Activated naive CD8-positive, alpha-beta T cell treated with anti-CD3 and anti-CD28 coated beads, Interleukin-2, amount 50 U/mL, for 24 hours (primary cell): ENCODE data around the gene CCDC192.

Experiments
- ATAC-seq: fragments of 150-1000 bp; cut with Tn5 transposase; one replicate; pipeline ENCODE4 v1.10.0; 2021
- DNase-seq: peaks from one replicate; pipeline ENCODE4 v3.0.0; 2021
- H3K27ac Mint-ChIP-seq: one replicate; pipeline ENCODE4 v1.8.0; 2021; ENCODE audit warnings: mild to moderate bottlenecking, mixed read lengths
- H3K27me3 Mint-ChIP-seq: one replicate; pipeline ENCODE4 v1.8.0; 2021; ENCODE audit warnings: mixed read lengths
- H3K36me3 Mint-ChIP-seq: one replicate; pipeline ENCODE4 v1.8.0; 2021; ENCODE audit warnings: low read depth, mixed read lengths
- H3K4me1 Mint-ChIP-seq: one replicate; pipeline ENCODE4 v1.8.0; 2021; ENCODE audit warnings: mixed read lengths
- H3K4me3 Mint-ChIP-seq: one replicate; pipeline ENCODE4 v1.8.0; 2021; ENCODE audit warnings: mild to moderate bottlenecking, moderate library complexity, mixed read lengths
- H3K9me3 Mint-ChIP-seq: one replicate; pipeline ENCODE4 v1.8.0; 2021; ENCODE audit warnings: mixed read lengths

Gene CCDC192

DNA sequence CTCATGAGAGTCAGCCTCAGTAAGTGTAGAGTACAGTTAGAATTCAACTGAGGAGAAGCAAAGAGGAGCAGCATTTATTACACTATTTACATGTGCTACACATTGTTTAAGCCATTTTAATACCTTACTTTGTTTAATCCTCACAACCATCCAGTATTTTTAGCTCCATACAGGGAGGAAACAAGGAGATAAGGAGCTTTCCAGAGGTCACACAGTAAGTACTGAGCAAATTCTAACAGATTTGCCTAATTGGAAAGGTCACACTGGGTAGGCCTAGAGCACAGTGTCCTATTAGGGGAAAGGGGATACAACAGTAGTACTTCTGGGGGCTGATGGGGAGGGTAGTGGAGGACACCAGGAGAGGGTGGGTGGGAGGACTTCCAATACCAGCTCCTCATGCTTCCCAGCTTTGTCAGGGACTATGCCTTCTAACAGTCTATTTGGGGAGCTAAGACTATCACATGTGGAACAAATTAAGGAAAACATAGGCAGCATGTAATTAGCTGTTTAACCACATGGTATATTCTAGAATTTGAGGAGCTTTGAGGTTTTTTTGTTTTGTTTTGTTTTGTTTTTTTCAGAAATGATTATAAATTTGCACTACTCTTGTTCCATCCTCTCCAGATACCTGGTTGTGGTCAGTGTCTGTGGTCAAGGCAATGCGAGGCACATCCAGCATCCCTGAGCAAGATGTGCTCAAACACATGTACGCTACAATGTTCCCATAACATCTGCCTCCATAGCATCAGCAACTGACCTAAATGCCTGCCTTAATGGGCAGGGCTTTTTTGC, 284.4 kb downstream of the CCDC192 start:
- no peak overlapping the region for H3K27ac Mint-ChIP-seq

DNA sequence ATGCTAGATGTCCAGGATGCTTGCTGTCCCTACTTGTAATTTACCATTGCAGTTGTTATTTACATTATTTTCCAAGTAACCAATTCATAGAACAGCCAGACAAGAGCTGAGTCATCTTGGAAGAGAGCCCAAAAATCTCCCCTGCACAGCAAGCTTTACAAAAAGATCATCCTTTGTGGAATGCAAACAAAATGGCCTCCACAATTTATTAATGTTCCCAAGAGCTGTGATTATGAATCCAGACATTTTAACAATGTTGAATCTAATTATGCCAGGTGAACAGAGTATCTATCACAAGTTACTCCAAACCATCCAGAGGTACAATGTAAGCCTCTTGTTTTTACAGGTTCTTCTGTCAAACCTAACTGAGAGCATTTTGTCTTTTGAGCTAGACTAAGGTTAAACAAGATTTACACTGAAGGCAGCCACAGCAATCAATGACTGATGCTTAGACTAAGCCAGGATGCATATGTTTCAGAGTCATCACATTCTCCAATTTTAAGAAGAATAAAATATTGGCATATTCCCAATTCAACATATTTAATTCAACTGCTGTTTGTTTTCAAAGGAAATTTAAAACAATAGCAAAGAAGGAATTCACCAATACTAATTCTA, 285.1 kb downstream of the CCDC192 start:
- Mint-ChIP-seq H3K4me1 (no peaks in the 10 kb centered on the region), H3K4me3 (no peak overlapping the region), H3K27ac (no peak overlapping the region), H3K27me3 (no peaks in the 10 kb centered on the region), H3K9me3 (peaks cover 19% of the 10 kb centered on the region), H3K36me3 (peaks cover 10% of the 10 kb centered on the region)
- ATAC-seq (no peak), DNase-seq (no peak)

More for the DNA sequence above, 284.4 kb downstream of the CCDC192 start:
- no peaks in the 10 kb centered on the region for H3K4me1 Mint-ChIP-seq
- ATAC-seq (no peak), DNase-seq (no peak)
- no peaks in the 10 kb centered on the region for H3K27me3 Mint-ChIP-seq
- peaks cover 8% of the 10 kb centered on the region for H3K36me3 Mint-ChIP-seq
- peaks cover 15% of the 10 kb centered on the region for H3K9me3 Mint-ChIP-seq
- no peak overlapping the region for H3K4me3 Mint-ChIP-seq
